ENCODE data around the gene STK17B. TPM values are rescaled to one million over a fixed set of nuclear protein-coding genes. Genes with fewer than 3 reads are reported as not detected.

Gene STK17B
- total RNA-seq, result 12.1 and 18.0 TPM in 2 replicates

GRCh38 chr2:196171248-196171871, at the start of gene STK17B:
Gene STK17B, minus strand, starts transcription at chr2:196171578. Its CDS starts 8,195 bp downstream, at chr2:196163383.

Other genes with a start within 250 kb of the STK17B start
- under 0.01 and 0.06 TPM in 2 replicates for gene DNAH7, start 102.7 kb downstream of the STK17B start, total RNA-seq

Data from bladder microvascular endothelial cell (primary cell).